Superior temporal gyrus (tissue), 1 donor: ENCODE measurements around the gene VASP.
"Not testable (repeated sequence)": the region's sequence is repeated elsewhere in the genome, so short reads cannot be mapped to it uniquely, and the experiment has no call there.

Experiments used
- DNase-seq: peaks from one replicate; pipeline ENCODE4 v3.0.0-alpha.2; 2016; ENCODE audit errors: extremely low spot score

Gene VASP

GRCh38 chr19:45496349-45496953 is 10.8 kb upstream of the VASP start:
- DNase-seq: no peak

- DNase-seq: no peak
Observed at GRCh38 chr19:45497791-45498190, 9.5 kb upstream of the VASP start.

- DNase-seq: no peak
Observed at GRCh38 chr19:45498411-45499195, 8.7 kb upstream of the VASP start, which contains the start of gene PPM1N. PPM1N (plus strand) TSS chr19:45498443; CDS start chr19:45498473, 30 bp downstream.

- DNase-seq: no peak
Observed at GRCh38 chr19:45499196-45500180, 7.8 kb upstream of the VASP start.

- no peak for DNase-seq
Observed at GRCh38 chr19:45500918-45501729, 6.2 kb upstream of the VASP start.

- no peak for DNase-seq
Observed at GRCh38 chr19:45501730-45502014, 5.6 kb upstream of the VASP start.

- no peak for DNase-seq
Observed at GRCh38 chr19:45502111-45502510, 5.2 kb upstream of the VASP start.

GRCh38 chr19:45503909-45504308 is 3.4 kb upstream of the VASP start:
- DNase-seq: no peak

GRCh38 chr19:45505151-45505995 is 1.9 kb upstream of the VASP start:
- DNase-seq: no peak

GRCh38 chr19:45505996-45506245 is 1.4 kb upstream of the VASP start:
- DNase-seq: no peak

GRCh38 chr19:45506246-45506988 is 862 bp upstream of the VASP start:
- peak; percentile 88 for DNase-seq

GRCh38 chr19:45507872-45508416 is 665 bp downstream of the VASP start:
- no peak for DNase-seq

- DNase-seq: no peak
Observed at GRCh38 chr19:45508417-45508860, 1.2 kb downstream of the VASP start.

- DNase-seq: no peak
Observed at GRCh38 chr19:45508861-45509691, 1.8 kb downstream of the VASP start.

GRCh38 chr19:45509692-45510015 is 2.4 kb downstream of the VASP start:
- no peak for DNase-seq

- not testable (repeated sequence) for DNase-seq
Observed at GRCh38 chr19:45510352-45510751, 3.1 kb downstream of the VASP start.

- no peak for DNase-seq
Observed at GRCh38 chr19:45511074-45511473, 3.8 kb downstream of the VASP start.

GRCh38 chr19:45512881-45513483 is 5.7 kb downstream of the VASP start:
- DNase-seq: no peak
